GM18505 (cell line): ENCODE measurements around the gene PRDM2.

ENCODE experiments used
- ATAC-seq: cut with Tn5 transposase; IDR thresholded peaks from one replicate; pipeline ENCODE4 v1.9.1; 2021; ENCODE audit not compliant: unreplicated experiment
- POLR2A ChIP-seq: IDR thresholded peaks from 4 replicates; pipeline ENCODE4 v1.6.1; 2011; ENCODE audit warnings: borderline replicate concordance; ENCODE audit not compliant: insufficient read depth, insufficient read length; ENCODE audit errors: extremely low read depth

The PRDM2 gene

GRCh38 chr1:13804240-13804633 lies 104.2 kb downstream of the PRDM2 start:
- ATAC-seq = no peak
- TF ChIP-seq POLR2A = no peak

GRCh38 chr1:13805431-13805830 lies 105.4 kb downstream of the PRDM2 start:
- TF ChIP-seq POLR2A = no peak

GRCh38 chr1:13806108-13806507 lies 106.1 kb downstream of the PRDM2 start:
- ATAC-seq = no peak
- TF ChIP-seq POLR2A = no peak

More at GRCh38 chr1:13805431-13805830, 105.4 kb downstream of the PRDM2 start:
- no peak for ATAC-seq

GRCh38 chr1:13807209-13807608 lies 107.2 kb downstream of the PRDM2 start:
- no peak for ATAC-seq
- TF ChIP-seq POLR2A = no peak

GRCh38 chr1:13808729-13809131 lies 108.7 kb downstream of the PRDM2 start:
- ATAC-seq = no peak
- TF ChIP-seq POLR2A = no peak

- no peak for TF ChIP-seq POLR2A
- ATAC-seq = no peak
Observed at GRCh38 chr1:13809461-13810159, 109.6 kb downstream of the PRDM2 start.

- TF ChIP-seq POLR2A = no peak
- ATAC-seq = no peak
Observed at GRCh38 chr1:13812456-13813397, 112.7 kb downstream of the PRDM2 start.

GRCh38 chr1:13813398-13814012 lies 113.5 kb downstream of the PRDM2 start:
- no peak for TF ChIP-seq POLR2A
- ATAC-seq = no peak

GRCh38 chr1:13814131-13814530 lies 114.1 kb downstream of the PRDM2 start:
- TF ChIP-seq POLR2A = no peak

GRCh38 chr1:13816016-13816760 lies 116.2 kb downstream of the PRDM2 start:
- no peak for TF ChIP-seq POLR2A
- ATAC-seq = no peak

More at GRCh38 chr1:13814131-13814530, 114.1 kb downstream of the PRDM2 start:
- ATAC-seq = no peak

- ATAC-seq = no peak
- no peak for TF ChIP-seq POLR2A
Observed at GRCh38 chr1:13817906-13818305, 117.9 kb downstream of the PRDM2 start.

- no peak for TF ChIP-seq POLR2A
- no peak for ATAC-seq
Observed at GRCh38 chr1:13818926-13819325, 118.9 kb downstream of the PRDM2 start.

- ATAC-seq = no peak
- no peak for TF ChIP-seq POLR2A
Observed at GRCh38 chr1:13819642-13820041, 119.7 kb downstream of the PRDM2 start.
